ENCODE measurements around the gene MT4. TPM values are rescaled to one million over a fixed set of nuclear protein-coding genes. Genes with fewer than 3 reads are reported as not detected.
"Not testable (repeated sequence)": the region's sequence is repeated elsewhere in the genome, so short reads cannot be mapped to it uniquely, and the experiment has no call there.

The MT4 gene
- total RNA-seq, 1 experiment from 2014 or later, result not detected

DNA sequence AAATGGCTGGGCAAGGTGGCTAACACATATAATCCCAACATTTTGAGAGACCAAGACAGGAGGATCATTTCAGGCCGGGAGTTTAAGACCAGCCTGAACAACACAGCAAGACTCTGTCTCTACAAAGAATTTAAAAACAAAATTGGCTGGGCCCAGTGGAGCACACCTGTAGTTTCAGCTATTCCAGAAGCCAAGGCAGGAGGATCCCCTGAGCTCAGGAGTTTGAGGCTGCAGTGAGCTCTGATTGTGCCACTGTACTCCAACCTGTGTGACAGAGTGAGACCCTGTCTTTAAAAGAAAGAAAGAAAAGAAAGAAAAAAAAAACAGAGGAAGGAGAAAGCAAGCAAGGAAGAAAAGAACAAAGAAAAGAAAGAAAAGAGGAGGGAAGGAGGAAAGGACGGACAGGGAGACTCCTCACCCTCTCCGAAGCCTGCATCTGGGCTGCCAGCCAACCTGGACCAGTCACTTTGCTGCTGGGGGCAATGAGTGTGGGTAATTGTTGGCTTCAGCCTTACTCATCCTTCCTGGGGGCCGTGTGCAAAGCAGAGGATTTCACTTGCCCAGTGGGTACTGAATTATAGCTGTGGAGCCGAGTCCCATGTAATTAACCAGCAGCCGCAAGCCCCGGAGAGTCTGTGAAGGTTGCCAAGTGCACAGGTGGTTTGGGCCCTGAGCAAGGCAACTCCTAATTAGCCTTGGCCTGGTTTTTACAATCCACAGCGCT, 6.7 kb upstream of the MT4 start:
- DNase-seq (ENCODE audit: low read depth), result peak; percentile 96

DNA sequence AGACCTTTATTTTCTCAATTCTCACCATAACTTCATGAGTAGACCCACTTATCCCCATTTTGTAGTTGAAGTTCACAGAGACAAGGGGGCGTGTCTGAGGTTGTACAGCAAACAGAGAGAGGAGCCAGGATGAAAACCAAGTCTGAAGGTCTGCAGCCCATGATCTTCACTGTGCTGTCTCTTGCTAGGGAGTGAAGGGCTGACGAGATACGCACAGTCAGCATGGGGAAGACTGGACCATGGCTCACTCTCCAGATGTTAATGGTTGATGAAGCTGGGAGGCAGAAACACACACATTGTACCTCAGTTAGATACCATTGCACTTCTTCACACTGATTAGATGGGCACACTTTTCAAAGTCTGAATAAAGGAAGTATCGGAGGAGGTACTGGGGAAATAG, 5.8 kb upstream of the MT4 start:
- no peak for DNase-seq (ENCODE audit: low read depth)

DNA sequence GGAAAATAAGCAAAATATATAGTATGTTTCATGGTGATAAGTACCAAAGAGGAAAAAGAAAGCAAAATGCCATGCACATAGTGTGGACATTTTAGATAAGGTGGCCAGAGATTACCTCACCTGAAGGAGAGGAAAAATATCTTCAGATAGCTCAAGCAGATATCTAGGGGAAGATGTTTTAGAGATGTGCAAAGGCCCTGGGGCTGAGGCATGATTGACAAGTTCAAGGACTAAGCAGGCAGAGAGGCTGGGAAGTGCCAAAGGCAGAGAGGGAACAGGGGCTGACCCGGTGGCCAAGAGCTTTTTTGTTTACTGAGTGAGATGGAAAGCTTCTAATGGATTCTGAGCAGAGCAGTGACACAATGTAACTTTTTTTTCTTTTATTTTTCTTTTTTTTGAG, 4.4 kb upstream of the MT4 start:
- no peak for DNase-seq (ENCODE audit: low read depth)

DNA sequence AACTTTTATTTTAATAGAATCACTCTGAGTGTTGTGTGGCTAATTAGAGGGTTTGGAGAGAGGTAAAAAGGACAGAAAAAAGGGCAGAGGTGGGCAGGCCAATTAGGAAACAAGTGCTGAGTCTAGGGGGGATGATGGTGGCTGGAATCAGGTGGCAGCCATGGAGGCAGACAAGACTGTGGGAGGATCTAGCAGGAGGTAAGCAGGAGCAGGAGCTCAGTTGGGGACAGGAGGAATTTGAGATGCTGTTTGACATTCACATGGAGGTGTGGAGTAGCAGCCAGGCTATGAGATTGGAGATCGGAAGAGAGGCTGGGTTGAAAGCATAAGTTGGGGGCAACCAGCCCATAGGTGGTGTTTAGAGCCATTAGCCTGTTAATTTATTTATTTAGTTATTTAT, 3.7 kb upstream of the MT4 start:
- no peak for DNase-seq (ENCODE audit: low read depth)

DNA sequence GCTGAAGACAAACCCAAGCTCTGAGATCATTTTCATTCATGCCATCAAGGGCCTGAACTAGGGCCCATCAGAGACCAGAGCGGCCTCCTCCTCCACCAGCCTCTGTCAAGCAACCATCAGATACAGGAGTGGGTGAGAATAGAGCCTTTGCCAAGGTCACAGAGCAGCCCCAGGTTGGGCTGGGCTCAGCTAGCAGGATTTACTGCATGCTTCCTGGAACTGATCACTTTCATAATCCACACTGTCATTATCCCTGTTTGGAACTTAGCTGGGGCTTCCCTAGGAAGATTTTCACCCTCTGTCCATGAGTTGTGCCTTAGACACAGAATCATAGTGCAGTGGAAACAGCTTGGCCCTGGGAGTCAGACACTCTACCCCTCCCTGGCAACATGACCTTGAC, 5.1 kb downstream of the MT4 start:
- DNase-seq (ENCODE audit: low read depth), result no peak

DNA sequence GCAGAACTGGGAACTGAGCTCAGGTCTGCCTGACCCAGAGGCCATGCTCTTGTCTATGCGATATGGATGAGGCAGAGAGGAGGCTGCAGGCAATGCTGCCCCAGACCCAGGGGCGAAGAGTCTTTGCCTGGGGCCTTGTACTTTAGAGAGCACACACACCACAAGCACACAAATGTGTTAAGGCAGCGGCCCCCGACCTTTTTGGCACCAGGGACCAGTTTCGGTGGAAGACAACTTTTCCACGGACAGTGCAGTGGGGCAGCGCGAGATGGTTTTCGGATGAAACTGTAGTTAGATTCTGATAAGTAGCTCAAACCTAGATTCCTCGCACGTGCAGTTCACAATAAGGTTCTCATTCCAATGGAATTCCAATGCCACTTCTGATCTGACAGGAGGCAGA, 6.7 kb downstream of the MT4 start:
- no peak for DNase-seq (ENCODE audit: low read depth)

DNA sequence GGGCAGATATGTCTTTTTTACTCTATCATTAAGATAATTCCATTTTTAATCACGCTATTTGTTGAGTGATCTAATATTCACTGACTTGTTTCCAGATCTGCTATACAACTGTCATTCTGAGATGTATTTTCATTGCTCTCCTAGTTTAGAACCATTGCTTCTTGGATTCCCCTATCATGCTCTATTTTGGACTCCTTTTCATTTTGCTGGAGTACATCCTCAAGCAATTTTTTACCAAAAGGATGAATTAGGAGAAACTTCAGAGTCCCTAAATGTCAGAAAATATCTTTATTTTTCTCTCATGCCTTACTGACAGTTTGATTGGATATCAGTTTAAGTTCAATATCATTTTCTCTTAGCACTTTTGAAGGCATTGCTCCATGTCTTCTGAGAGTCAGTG, 9.8 kb downstream of the MT4 start:
- no peak for DNase-seq (ENCODE audit: low read depth)

DNA sequence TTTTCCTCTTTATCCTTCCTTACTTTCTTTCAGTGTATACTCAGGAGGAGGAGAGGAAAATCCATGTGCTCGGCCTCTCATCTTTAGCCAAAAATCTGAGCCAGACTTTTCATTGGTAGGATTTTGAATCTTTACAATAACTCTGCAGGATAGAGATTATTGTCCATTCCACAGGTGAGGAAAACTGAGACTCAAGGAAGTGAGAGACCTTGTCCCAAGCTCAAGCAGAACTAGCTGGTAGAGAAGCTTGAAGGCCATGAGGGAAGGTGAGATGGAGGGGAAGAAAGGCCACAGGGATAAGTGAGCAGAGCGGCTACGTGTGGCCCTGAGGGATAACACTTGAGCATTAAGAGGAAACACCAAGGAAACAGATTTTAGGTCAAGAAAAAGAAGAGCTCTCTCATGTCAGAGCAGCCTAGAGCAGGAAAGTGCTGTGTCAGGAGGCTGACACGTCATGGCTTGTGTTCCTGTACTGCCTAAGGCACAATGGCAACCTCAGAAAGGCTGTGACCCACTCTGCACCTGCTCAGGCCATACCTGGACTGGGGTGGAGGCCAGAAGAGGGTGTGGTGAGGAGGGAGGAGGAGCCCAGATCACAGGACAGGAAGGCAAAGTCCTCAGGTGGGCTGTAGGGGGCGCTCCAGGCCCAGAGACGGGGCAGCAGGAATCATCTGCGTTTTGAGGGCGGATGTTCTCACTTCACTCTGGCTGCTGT, 11.9 kb downstream of the MT4 start:
- DNase-seq (ENCODE audit: low read depth), result peak; percentile 54

DNA sequence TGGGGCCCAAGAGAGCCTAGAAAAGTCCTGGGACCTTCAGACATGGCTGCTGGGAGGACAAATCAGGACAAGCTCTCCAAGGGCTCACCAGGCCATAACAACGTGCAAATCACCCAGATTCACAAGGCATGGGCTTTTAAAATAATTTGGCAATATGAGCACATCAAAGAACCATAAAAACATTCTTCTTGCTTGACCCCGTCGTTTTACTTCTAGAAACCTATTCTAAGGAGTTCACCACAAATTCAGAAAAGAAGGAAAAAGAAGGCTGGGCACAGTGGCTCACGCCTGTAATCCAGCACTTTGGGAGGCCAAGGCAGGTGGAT, 12.4 kb downstream of the MT4 start:
- no peak for DNase-seq (ENCODE audit: low read depth)

DNA sequence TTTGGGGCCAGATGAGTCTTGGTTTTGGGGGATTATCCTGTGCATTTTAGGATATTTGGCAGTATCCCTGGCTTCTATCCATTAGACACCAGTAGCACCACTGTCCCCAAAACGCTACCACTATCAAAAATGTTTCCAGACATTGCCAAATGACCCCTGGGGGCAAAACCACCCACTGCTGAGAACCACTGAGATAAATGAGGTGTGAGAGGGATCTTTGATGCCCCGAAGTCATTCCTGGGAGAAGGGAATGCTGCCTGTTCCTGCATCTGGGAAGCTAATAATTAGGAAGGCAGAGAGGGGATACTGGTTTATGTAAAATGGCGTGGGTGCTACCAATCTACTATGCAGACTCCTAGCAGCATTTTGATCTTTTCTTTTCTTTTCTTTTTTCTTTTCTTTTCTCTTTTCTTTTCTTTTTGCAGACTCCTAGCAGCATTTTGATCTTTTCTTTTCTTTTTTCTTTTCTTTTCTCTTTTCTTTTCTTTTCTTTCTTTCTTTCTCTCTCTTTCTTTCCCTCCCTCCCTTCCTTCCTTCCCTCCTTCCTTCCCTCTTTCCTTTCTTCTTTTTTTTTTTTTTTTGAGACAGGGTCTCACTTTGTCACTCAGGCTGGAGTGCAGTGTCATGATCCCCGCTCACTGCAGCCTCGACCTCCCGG, 15.6 kb downstream of the MT4 start:
- no peak for DNase-seq (ENCODE audit: low read depth)

DNA sequence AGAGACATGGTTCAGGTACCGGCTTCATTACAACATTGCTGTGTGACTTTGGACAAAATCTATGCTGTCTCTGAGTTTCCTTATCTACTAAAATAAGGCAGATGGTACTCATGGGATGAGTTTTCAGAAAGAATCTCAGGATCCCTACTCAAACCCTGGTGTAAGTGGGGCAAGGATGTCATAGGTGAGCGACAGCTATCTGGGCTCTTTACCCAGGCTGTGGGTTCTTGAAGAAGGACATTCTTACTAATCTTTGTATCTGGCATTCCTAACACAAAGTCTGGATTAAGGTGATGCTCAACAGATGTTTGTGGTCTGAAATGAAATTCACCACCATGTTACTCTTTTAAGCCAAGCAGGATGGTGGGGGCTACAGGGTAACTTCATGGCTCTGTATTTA, 18.0 kb downstream of the MT4 start:
- DNase-seq (ENCODE audit: low read depth), result not testable (repeated sequence)

DNA sequence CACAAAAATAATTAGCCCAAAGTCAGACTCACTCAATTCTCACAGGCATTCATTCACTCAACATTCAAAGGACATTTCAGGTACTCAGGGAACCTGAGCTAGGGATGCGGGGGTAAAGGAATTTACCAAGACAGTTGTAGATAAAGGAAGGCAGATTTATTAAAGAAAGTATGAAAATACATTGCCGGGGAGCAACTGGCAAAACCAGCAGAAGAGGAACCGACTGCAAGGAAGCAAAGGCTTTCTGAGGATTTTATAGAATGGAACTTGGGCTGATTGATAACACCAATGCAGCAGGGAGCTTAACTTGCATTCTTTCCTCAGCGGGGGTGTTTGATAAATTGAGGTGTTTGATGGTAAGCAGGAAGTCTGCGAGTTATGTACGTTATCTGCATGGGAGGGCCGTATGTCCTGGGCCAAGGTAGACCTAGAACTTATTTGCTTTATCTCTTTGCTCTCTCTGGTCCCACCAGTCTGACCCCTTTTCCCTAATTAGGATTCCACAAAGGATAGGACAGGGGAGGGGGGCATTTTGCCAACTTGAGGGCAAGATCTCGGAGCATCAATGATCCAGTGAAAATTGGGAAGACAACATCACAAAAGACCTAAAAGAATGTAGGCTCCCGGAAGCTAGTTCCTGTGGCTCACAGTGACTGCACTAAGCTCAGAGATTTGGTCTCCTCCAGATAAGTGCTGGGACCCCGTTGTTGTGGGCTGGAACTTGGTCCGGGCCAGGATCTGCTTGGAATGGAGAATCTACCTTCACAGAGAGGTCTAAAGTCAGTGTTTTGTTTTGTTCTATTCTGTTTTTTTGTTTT, 18.7 kb downstream of the MT4 start:
- no peak for DNase-seq (ENCODE audit: low read depth)

DNA sequence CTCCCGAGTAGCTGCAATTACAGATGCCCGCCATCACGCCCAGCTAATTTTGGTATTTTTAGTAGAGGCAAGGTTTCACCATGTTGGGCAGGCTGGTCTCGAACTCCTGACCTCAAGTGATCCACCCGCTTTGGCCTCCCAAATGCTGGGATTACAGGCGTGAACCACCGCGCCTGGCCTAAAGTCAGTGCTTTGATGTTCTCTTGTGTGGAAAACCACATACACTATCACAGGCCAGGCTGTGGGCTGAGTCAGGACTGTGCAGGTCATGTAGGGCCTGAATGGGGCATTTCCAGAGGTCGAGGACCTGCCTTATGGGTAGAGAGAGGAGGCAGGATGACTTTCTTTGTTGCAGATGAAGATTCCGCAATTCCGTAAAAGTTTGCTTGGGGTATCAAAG, 19.4 kb downstream of the MT4 start:
- no peak for DNase-seq (ENCODE audit: low read depth)

DNA sequence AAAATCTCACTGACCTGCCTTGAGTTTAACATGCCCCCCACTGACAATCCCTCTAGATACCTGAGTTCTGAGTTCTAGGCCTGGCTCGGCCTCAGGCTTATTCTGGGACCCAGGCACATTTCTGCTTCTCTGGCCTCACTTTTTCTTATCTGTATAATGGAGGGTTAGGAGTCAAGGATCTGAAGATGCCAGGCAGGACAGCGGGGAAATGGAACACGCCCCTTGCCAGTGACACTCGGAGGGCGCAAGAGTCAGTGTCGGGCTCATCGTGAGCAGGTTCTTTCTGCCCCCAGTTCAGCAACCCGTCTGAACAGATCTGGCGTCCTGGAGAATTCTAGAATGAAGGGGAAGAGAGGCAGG, 23.9 kb downstream of the MT4 start:
- no peak for DNase-seq (ENCODE audit: low read depth)

DNA sequence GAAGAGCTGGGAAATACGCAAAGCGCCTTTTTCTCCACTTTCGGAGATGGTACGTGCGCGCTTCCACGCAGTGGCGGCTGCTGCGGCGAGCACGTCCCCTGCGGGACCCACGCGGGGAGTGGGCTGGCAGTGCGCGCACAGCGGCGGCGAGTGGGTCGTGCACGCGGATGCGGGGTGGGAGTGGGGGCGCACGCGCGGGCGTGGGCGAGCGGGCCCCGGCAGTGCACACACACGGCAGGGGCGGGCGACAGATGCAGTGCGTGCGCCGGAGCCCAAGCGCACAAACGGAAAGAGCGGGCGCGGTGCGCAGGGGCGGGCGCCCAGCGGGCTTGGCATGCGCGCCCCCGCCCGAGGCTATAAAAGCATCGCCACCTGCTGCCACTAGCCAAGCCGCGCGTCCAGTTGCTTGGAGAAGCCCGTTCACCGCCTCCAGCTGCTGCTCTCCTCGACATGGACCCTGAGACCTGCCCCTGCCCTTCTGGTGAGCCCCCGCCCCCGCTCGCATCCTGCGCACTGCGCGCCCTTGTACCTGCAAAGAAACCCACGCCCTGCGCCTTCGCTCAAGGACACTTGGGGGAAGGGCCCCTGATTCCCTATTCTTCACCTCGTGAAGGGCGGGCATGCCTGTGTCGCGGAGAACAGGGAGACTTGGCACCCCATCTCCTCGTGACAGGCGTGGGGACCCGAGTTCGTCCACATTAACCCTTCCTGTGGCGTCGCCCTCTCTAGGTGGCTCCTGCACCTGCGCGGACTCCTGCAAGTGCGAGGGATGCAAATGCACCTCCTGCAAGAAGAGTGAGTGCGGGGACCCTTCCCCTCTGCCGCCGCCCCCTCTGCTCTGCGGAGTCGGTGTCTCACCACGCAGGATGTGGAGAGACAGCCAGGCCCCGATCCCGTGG, 24.5 kb downstream of the MT4 start, which contains the start of gene MT3:
Gene MT3 (plus strand): TSS at position 388 of the 899 bp plus-strand sequence. CDS start 63 bp downstream, at position 451.
- peak; percentile 42 for DNase-seq (ENCODE audit: low read depth)

DNA sequence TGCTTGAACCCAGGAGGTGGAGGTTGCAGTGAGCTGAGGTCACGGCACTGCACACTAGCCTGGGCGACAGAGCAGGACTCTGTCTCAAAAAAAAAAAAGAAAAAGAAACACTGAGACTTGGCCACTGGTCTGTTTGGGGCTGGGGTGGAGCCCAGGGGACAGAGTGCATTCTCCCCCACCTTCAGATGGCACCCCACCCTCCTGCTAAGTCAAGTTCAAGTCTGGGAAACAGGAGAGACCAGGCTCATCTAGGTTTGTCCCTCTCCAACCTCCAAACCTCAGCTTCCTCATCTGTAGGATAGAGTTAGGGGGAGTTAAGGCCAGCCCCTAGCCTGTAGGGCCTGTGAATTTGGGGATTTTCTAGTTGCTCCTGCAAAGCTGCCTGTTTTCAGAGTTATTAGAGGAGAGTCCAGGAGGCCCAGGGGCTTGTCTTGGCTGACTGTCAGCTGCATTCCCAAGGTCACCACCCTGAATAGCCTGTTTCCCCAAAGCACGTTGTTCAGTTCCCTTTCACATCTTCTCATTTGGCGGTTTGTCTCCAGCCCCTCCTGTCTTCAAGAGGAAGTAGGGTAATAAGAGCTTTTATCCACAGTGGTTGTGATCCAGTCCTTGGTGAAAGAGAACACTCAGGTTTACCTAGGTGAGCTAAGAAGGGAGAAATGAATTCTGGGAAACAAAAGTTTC, 26.6 kb downstream of the MT4 start:
- DNase-seq (ENCODE audit: low read depth), result no peak

DNA sequence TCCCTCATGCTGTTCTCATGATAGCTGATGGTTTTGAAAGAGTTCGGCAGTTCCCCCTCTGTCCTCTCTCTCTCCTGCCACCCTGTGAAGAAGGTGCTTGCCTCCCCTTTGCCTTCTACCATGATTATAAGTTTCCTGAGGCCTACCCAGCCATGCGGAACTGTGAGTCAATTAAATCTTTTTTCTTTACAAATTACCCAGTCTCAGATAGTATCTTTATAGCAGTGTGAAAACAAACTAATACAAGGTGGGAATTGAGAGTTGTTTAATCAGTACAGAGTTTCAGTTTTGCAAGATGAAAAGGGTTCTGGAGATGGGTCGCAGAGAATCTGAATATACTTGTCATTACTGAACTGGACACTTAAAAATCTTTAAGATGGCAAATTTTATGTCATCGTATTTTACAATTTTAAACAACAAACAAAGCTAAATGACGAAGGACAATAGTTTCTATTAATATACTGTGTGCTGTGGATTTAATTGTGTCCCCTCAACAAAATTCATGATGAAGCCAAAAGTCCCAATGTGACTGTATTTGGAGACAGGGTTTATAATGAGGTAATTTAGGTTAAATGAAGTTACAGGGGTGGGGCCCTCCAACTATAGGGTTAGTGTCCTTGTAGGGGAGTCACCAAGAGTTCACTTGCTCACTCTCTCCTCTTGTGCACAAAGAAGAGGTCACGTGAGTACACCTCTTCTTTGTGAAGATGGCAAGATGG, 28.9 kb downstream of the MT4 start:
- no peak for DNase-seq (ENCODE audit: low read depth)

DNA sequence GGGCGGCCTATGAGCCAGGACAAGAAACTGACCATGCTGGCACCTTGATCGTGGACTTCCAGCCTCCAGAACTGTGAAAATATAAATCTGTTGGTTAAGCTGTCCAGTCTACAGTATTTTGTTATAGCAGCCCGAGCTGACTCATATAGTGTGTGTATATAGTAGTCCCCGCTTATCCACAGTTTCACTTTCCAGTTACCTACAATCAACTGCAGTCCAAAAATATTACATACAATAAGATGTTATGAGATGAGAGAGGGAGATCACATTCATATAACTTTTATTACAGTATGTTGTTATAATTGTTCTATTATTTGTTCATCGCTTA, 29.4 kb downstream of the MT4 start:
- DNase-seq (ENCODE audit: low read depth), result no peak

DNA sequence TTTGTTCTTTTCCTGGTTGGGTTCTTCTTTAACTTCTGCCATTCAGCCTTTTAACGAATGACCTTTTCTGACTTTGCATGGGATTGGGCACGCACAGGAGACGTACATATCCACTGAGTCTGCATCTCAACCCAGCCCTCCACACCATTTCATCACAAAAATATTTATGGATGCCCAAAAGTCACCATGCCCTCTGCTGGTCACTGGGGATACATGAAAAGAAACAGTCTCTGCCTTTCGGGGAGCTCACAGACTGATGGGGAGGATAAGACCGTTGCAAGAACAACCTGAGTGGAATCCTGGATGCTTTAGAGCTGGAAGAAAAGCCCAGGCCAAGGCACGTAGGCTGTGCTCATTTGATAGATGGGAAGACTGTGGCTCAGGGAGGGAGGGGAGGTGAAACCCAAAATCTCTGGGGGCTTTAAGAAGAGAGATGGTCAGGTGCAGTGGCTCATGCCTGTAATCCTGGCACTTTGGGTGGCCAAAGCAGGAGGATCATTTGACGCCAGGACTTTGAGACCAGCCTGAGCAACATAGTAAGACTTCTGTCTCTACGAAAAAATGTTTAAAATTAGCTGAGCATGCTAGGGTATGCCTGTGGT, 35.6 kb downstream of the MT4 start:
- peak; percentile 49 for DNase-seq (ENCODE audit: low read depth)

DNA sequence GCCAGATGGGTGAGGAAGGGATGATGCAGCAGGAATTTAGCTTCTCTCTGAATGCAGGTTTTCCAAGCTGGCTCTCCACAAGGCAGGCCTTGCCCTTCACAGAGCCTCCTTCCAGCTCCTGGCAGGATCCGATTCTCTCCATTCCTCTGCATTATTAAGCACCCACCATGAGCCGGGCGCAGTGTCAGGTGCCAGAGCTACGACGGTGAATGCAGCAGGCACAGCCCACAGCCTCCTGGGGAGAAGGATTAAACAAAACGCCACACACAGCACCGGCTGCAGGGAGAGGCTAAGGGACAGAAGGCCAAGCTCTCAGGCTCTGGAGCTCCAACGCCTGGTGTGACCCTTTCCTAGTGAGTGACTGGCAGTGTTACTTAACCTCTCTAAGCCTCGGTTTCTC, 36.5 kb downstream of the MT4 start:
- DNase-seq (ENCODE audit: low read depth), result no peak

All from Daoy (cell line).